Chondrocyte (in vitro differentiated cells): ENCODE data around the gene LINC01488. TPM values are rescaled to one million over a fixed set of nuclear protein-coding genes. Genes with fewer than 3 reads are reported as not detected.
A peak's percentile ranks its signal among the peaks of the same experiment; 100 is the strongest.

Experiments used
- DNase-seq: peaks from one replicate; pipeline ENCODE4 v3.0.0; 2021; ENCODE audit warnings: mixed read lengths, low spot score
- H3K27ac Mint-ChIP-seq: one replicate; pipeline ENCODE4 v1.8.0; 2021; ENCODE audit warnings: mild to moderate bottlenecking, moderate library complexity, mixed read lengths; ENCODE audit not compliant: unreplicated experiment
- H3K27me3 Mint-ChIP-seq: 2 replicates; pipeline ENCODE4 v1.8.0; 2021; ENCODE audit warnings: low read depth, mixed read lengths
- H3K36me3 Mint-ChIP-seq: 2 replicates; pipeline ENCODE4 v1.8.0; 2021; ENCODE audit warnings: low read depth, mixed read lengths
- H3K4me1 Mint-ChIP-seq: 2 replicates; pipeline ENCODE4 v1.8.0; 2021; ENCODE audit warnings: low read depth, mild to moderate bottlenecking, mixed read lengths
- H3K4me3 Mint-ChIP-seq: one replicate; pipeline ENCODE4 v1.8.0; 2021; ENCODE audit warnings: mild to moderate bottlenecking, moderate library complexity, mixed read lengths; ENCODE audit not compliant: unreplicated experiment
- H3K9me3 Mint-ChIP-seq: 2 replicates; pipeline ENCODE4 v1.8.0; 2021; ENCODE audit warnings: low read depth, mixed read lengths
- total RNA-seq: library from RNA; stranded (reverse); gene quantifications from 3 replicates; pipeline ENCODE4 v1.2.1, GENCODE V29; 2021
- TF ChIP-seq, protein P1 (sequence below): fragments of 200-600 bp; sonication (generic); IDR thresholded peaks from 2 replicates; pipeline ENCODE4 v1.5.0; 2021; ENCODE audit warnings: antibody characterized with exemption, mild to moderate bottlenecking, moderate library complexity

Gene LINC01488
- total RNA-seq, 1 donor from 2014 or later = not detected

DNA sequence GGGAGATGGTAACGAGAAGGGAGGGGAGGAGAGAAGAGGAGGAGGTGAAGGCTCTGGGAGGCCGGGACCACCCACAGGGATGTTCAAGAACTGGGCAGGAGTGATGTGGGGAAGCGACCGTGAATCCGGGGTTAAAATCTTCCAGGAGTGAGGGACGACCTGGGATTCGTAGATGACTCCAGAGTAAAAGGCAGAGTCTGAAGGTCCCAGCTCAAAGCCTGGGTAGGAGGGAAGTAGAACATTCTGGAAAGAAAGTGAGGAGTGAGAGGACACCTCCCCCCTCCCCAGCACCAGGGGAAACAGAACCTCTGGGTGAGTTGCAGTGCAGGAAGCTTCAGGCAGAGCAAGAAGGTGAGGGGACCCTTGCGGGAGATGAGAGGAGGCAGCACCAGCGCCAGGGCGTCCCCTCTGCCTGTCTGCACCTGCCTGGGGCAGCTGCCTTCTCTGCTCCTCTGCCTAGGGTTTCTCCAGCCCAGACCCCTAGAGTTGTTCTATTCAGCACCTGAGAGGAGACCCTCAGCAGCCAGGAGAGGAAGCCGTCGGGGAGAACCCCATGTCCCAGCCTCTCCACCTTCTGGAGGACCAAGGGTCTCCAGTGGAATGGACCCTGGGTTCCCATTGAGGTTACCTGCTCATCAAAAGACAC is 49.7 kb downstream of the LINC01488 start:
- peak; percentile 58 for DNase-seq
- Mint-ChIP-seq H3K4me3 (no peak overlapping the region), H3K36me3 (no peaks in the 10 kb centered on the region), H3K9me3 (no peaks in the 10 kb centered on the region), H3K27ac (no peak overlapping the region), H3K27me3 (peaks cover 9% of the 10 kb centered on the region), H3K4me1 (no peaks in the 10 kb centered on the region)
- TF ChIP-seq, protein P1, sequence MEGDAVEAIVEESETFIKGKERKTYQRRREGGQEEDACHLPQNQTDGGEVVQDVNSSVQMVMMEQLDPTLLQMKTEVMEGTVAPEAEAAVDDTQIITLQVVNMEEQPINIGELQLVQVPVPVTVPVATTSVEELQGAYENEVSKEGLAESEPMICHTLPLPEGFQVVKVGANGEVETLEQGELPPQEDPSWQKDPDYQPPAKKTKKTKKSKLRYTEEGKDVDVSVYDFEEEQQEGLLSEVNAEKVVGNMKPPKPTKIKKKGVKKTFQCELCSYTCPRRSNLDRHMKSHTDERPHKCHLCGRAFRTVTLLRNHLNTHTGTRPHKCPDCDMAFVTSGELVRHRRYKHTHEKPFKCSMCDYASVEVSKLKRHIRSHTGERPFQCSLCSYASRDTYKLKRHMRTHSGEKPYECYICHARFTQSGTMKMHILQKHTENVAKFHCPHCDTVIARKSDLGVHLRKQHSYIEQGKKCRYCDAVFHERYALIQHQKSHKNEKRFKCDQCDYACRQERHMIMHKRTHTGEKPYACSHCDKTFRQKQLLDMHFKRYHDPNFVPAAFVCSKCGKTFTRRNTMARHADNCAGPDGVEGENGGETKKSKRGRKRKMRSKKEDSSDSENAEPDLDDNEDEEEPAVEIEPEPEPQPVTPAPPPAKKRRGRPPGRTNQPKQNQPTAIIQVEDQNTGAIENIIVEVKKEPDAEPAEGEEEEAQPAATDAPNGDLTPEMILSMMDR = no peak

DNA sequence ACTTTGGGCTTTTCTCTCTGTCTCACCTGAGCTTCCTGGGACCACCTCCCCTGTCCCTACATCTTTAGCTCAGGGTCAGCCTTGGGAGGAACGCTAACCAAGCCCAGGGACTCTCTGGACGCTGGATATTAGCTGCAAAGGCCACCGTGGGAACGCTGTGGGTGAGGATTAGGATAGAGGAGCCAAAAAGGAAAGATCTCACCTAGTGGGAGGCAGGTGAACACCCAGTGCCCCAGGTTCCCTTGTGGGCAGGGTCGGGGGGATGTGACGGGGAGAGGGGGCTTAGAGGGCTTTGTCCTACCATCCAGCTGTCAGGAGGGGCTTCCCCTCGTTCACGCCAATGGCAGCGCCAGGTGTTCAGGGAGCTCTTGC is 50.2 kb downstream of the LINC01488 start:
- TF ChIP-seq, protein P1 = no peak
- H3K9me3 Mint-ChIP-seq = no peaks in the 10 kb centered on the region
- no peak overlapping the region for H3K27ac Mint-ChIP-seq
- no peak overlapping the region for H3K4me3 Mint-ChIP-seq
- H3K36me3 Mint-ChIP-seq = no peaks in the 10 kb centered on the region
- H3K27me3 Mint-ChIP-seq = peaks cover 9% of the 10 kb centered on the region
- no peaks in the 10 kb centered on the region for H3K4me1 Mint-ChIP-seq
- DNase-seq = peak; percentile 53

GRCh38 chr11:69533296-69534165 is 52.1 kb downstream of the LINC01488 start:
- Mint-ChIP-seq H3K36me3 (no peaks in the 10 kb centered on the region), H3K9me3 (no peaks in the 10 kb centered on the region), H3K4me1 (no peaks in the 10 kb centered on the region), H3K27me3 (peaks cover 9% of the 10 kb centered on the region), H3K4me3 (no peak overlapping the region), H3K27ac (no peak overlapping the region)
- DNase-seq = peak; percentile 91
- TF ChIP-seq, protein P1 = no peak

DNA sequence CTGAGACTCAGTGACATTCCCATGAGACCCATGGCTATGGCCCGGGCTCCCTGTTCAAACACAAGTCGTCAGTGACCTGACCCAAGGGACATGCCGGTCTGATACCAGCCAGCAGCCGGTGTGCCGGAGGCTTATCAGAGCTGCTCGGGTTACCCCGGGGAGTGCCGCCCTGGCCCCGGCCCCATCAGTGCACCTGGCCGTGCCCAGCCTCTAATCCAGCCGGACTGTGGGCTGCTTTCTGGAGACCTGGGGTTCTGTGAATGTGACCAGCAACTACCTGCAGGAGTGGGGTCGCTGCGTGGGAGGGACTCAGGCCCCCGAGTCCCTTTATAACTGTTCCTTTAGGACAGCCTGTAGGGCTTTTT is 52.7 kb downstream of the LINC01488 start:
- DNase-seq = peak; percentile 88
- Mint-ChIP-seq H3K27ac (no peak overlapping the region), H3K4me1 (no peaks in the 10 kb centered on the region), H3K27me3 (peaks cover 9% of the 10 kb centered on the region), H3K4me3 (no peak overlapping the region), H3K9me3 (no peaks in the 10 kb centered on the region), H3K36me3 (no peaks in the 10 kb centered on the region)
- TF ChIP-seq, protein P1 = no peak

DNA sequence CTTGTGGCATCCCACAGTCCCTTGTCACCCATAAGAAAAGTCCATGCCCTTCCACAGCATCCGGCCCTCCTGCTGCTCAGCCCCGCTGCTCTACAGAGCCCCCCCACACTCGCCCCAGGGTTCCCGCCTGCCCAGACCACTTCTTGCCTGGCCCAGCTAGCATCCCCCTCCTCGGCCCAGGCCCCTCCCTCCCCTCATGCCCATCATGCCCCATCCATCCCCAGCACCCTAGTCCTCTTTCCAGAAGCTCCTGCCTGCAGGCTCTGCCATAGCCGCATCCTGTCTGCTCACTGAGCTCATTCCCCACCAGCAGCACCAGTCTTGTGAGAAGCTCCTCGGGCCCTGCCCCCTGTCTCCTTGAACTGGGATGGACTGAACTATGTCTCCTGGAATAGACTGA is 54.4 kb downstream of the LINC01488 start:
- Mint-ChIP-seq H3K4me3 (no peak overlapping the region), H3K27ac (no peak overlapping the region), H3K4me1 (peaks cover 12% of the 10 kb centered on the region), H3K27me3 (peaks cover 4% of the 10 kb centered on the region), H3K36me3 (no peaks in the 10 kb centered on the region), H3K9me3 (no peaks in the 10 kb centered on the region)
- peak; percentile 73 for DNase-seq
- TF ChIP-seq, protein P1 = no peak
